ENCODE data around the gene DCAF6.

Gene DCAF6

GRCh38 chr1:167940264-167940663 lies 3.8 kb downstream of the DCAF6 start:
- Histone ChIP-seq H3K4me1 (ENCODE audit: low read depth, poor library complexity, severe bottlenecking) (peaks cover 23% of the 10 kb centered on the region), H3K27me3 (ENCODE audit: insufficient read depth, low read depth) (no peaks in the 10 kb centered on the region), H3K27ac (no peak overlapping the region), H2AFZ (ENCODE audit: low read depth) (no peak overlapping the region), H3K9ac (no peak overlapping the region), H3K79me2 (ENCODE audit: insufficient read depth, low read depth) (peaks cover 74% of the 10 kb centered on the region), H3K4me3 (IDR thresholded peaks at IDR 0.05; ENCODE audit: insufficient read depth, low read depth, low read length) (no peak overlapping the region), H3K4me2 (no peak overlapping the region), H3K36me3 (ENCODE audit: insufficient read depth) (no peaks in the 10 kb centered on the region), H4K20me1 (ENCODE audit: insufficient read depth) (no peaks in the 10 kb centered on the region)
- no peak for TF ChIP-seq CTCF (conservative IDR thresholded peaks at IDR 0.05; ENCODE audit: low read depth, low read length)

DNA sequence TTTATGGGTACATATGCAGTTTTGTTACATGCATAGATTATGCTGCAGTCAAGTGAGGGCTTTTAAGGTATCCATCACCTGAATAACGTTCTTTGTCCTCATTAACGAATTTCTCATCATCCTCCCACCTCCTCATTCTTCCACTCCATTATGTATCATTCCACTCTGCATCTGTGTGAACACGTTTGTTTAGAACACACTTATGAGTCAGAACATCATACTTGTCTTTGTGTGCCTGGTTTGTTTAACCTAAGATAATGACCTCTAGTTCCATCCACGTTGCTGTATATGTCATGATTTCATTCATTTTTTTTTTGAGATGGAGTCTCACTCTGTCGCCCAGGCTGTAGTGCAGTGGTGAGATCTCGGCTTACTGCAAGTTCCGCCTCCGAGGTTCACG lies 7.1 kb downstream of the DCAF6 start:
- no peak for TF ChIP-seq CTCF (conservative IDR thresholded peaks at IDR 0.05; ENCODE audit: low read depth, low read length)
- Histone ChIP-seq H3K9ac (no peak overlapping the region), H4K20me1 (ENCODE audit: insufficient read depth) (no peaks in the 10 kb centered on the region)

GRCh38 chr1:167947733-167948132 lies 11.2 kb downstream of the DCAF6 start:
- Histone ChIP-seq H3K4me2 (no peak overlapping the region), H2AFZ (ENCODE audit: low read depth) (no peak overlapping the region), H3K4me3 (IDR thresholded peaks at IDR 0.05; ENCODE audit: insufficient read depth, low read depth, low read length) (no peak overlapping the region), H3K9ac (no peak overlapping the region), H3K79me2 (ENCODE audit: insufficient read depth, low read depth) (peaks cover 77% of the 10 kb centered on the region), H4K20me1 (ENCODE audit: insufficient read depth) (no peaks in the 10 kb centered on the region), H3K27me3 (ENCODE audit: insufficient read depth, low read depth) (no peaks in the 10 kb centered on the region), H3K36me3 (ENCODE audit: insufficient read depth) (no peaks in the 10 kb centered on the region), H3K4me1 (ENCODE audit: low read depth, poor library complexity, severe bottlenecking) (no peaks in the 10 kb centered on the region), H3K27ac (no peak overlapping the region)
- TF ChIP-seq CTCF (conservative IDR thresholded peaks at IDR 0.05; ENCODE audit: low read depth, low read length): no peak

More for the DNA sequence above, 7.1 kb downstream of the DCAF6 start:
- Histone ChIP-seq H2AFZ (ENCODE audit: low read depth) (no peak overlapping the region), H3K4me2 (no peak overlapping the region), H3K27me3 (ENCODE audit: insufficient read depth, low read depth) (no peaks in the 10 kb centered on the region), H3K79me2 (ENCODE audit: insufficient read depth, low read depth) (peaks cover 94% of the 10 kb centered on the region), H3K4me1 (ENCODE audit: low read depth, poor library complexity, severe bottlenecking) (peaks cover 15% of the 10 kb centered on the region), H3K27ac (no peak overlapping the region), H3K36me3 (ENCODE audit: insufficient read depth) (no peaks in the 10 kb centered on the region), H3K4me3 (IDR thresholded peaks at IDR 0.05; ENCODE audit: insufficient read depth, low read depth, low read length) (no peak overlapping the region)

GRCh38 chr1:167949785-167950184 lies 13.3 kb downstream of the DCAF6 start:
- Histone ChIP-seq H3K4me2 (no peak overlapping the region), H3K9ac (no peak overlapping the region), H3K4me3 (IDR thresholded peaks at IDR 0.05; ENCODE audit: insufficient read depth, low read depth, low read length) (no peak overlapping the region), H2AFZ (ENCODE audit: low read depth) (no peak overlapping the region), H3K79me2 (ENCODE audit: insufficient read depth, low read depth) (peaks cover 62% of the 10 kb centered on the region), H3K27me3 (ENCODE audit: insufficient read depth, low read depth) (no peaks in the 10 kb centered on the region), H3K36me3 (ENCODE audit: insufficient read depth) (no peaks in the 10 kb centered on the region), H3K4me1 (ENCODE audit: low read depth, poor library complexity, severe bottlenecking) (no peaks in the 10 kb centered on the region), H3K27ac (no peak overlapping the region), H4K20me1 (ENCODE audit: insufficient read depth) (no peaks in the 10 kb centered on the region)
- TF ChIP-seq CTCF (conservative IDR thresholded peaks at IDR 0.05; ENCODE audit: low read depth, low read length): no peak

Data from KMS-11 (cell line).